Uterus (tissue), 4 donors: ENCODE measurements around the gene ZNF599. TPM values are rescaled to one million over a fixed set of nuclear protein-coding genes. Genes with fewer than 3 reads are reported as not detected.
"Not testable (repeated sequence)": the region's sequence is repeated elsewhere in the genome, so short reads cannot be mapped to it uniquely, and the experiment has no call there.

Source experiments
- DNase-seq, 2 donors: peaks; one replicate each; pipeline ENCODE4 v3.0.0-alpha.2; 2019 to 2020
- H3K27ac ChIP-seq, 2 donors: fragments of 200-600 bp; sonication (generic); 1 replicate in 1 of 2; 2 replicates in 1 of 2; pipeline ENCODE4 v1.5.1; 2016 to 2018
- H3K27me3 ChIP-seq, 2 donors: fragments of 200-600 bp; sonication (generic); one replicate each; pipeline ENCODE4 v1.5.1; 2018 to 2019; ENCODE audit warnings: control low read depth in 1 of 2
- H3K36me3 ChIP-seq, 2 donors: fragments of 200-600 bp; sonication (generic); one replicate each; pipeline ENCODE4 v1.5.1; 2019; ENCODE audit warnings: control low read depth in 1 of 2
- H3K4me1 ChIP-seq, 2 donors: fragments of 200-600 bp; sonication (generic); one replicate each; pipeline ENCODE4 v1.5.1; 2018 to 2019; ENCODE audit warnings: control low read depth in 1 of 2
- H3K4me3 ChIP-seq, 2 donors: fragments of 200-600 bp; sonication (generic); 1 replicate in 1 of 2; 2 replicates in 1 of 2; pipeline ENCODE4 v1.5.1; 2018 to 2019; ENCODE audit warnings: mild to moderate bottlenecking in 1 of 2
- H3K9me3 ChIP-seq, 2 donors: fragments of 200-600 bp; sonication (generic); one replicate each; pipeline ENCODE4 v1.5.1; 2019; ENCODE audit warnings: control low read depth in 1 of 2
- POLR2A ChIP-seq, 2 donors: fragments of 450-650 bp; IDR thresholded peaks; one replicate each; pipeline ENCODE4 v1.6.1; 2016; ENCODE audit warnings: antibody characterized with exemption in 2 of 2, mild to moderate bottlenecking in 1 of 2, moderate library complexity in 1 of 2
- intact Hi-C: fragments of 100-400 bp; cut with DNase I; formaldehyde crosslinking; loops from one replicate; pipeline ENCODE4 v1.15.1; 2023; ENCODE audit warnings: low total_unique reads
- total RNA-seq, 4 donors: library from RNA; depleted of rRNA in 3 of 4; stranded (reverse); fragments of >200 nt in 3 of 4; gene quantifications; one replicate each; pipeline versions ENCODE4 v1.1.0 to v1.2.4, GENCODE V29; 2014 to 2023
- TF ChIP-seq, protein P1 (sequence below), 4 experiments: fragments of 200-600 bp in 2 of 4; fragments of 450-650 bp in 2 of 4; sonication (generic) in 2 of 4; IDR thresholded peaks; one replicate each; pipeline ENCODE4 v1.5.1; 2016 to 2019; ENCODE audit warnings: antibody characterized with exemption in 4 of 4, mild to moderate bottlenecking in 2 of 4, moderate library complexity in 1 of 4
- donor health status: DM: yes; HTN: yes; CAD: no.

The ZNF599 gene
- total RNA-seq, 4 donors from 2014 or later: 1.3 to 15.6 (median 12.1) TPM

DNA sequence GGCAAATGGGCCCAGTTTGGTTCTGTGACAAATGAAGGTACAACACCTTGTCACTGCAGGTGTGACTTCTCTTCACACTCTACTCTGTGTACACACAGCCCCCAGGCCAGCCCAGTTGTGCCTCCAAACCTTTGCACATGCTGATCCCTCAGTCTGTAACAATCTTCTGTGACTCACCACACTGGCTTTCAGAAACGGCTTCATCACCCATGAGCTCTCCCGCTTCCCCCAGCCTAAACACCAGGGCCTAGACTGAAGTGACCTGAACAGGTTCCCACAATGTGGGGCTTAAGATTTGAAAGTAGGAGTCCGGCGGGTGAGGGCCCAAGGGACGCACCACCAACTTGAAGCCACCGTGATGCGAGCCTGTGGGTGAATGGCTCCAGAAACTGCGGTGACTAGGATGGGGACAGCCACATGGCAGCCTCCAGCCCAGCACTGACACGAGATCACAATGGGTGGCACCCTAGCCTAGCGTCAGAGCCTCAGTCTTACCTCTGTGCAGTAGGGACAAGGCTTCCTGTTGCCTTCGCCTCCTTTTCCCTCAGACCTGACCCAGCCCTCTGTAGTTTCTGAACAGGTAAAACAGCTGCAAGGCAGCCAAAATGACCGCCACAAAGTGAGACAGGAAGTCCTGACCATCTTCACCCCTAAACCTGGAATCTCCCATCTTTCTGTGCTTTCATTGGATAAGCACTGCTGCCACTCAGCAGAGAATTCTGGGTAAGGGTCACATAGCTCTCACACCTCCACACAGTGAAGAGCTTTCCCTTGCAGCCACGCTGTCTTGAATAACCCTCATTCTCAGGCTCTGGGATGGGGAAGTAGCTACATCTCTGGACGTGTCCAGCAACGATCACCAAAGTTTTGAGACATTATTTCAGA lies 34.2 kb upstream of the ZNF599 start:
- DNase-seq: no peak
- Histone ChIP-seq H3K9me3 (no peaks in the 10 kb centered on the region), H3K4me3 (no peak overlapping the region), H3K27ac (no peak overlapping the region), H3K36me3 (no peaks in the 10 kb centered on the region), H3K4me1 (no peaks in the 10 kb centered on the region), H3K27me3 (no peaks in the 10 kb centered on the region)
- intact Hi-C loops: no loop called here
- TF ChIP-seq, protein P1, sequence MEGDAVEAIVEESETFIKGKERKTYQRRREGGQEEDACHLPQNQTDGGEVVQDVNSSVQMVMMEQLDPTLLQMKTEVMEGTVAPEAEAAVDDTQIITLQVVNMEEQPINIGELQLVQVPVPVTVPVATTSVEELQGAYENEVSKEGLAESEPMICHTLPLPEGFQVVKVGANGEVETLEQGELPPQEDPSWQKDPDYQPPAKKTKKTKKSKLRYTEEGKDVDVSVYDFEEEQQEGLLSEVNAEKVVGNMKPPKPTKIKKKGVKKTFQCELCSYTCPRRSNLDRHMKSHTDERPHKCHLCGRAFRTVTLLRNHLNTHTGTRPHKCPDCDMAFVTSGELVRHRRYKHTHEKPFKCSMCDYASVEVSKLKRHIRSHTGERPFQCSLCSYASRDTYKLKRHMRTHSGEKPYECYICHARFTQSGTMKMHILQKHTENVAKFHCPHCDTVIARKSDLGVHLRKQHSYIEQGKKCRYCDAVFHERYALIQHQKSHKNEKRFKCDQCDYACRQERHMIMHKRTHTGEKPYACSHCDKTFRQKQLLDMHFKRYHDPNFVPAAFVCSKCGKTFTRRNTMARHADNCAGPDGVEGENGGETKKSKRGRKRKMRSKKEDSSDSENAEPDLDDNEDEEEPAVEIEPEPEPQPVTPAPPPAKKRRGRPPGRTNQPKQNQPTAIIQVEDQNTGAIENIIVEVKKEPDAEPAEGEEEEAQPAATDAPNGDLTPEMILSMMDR (IDR thresholded peaks at IDR 0.05): no peak
- no peak for TF ChIP-seq POLR2A (IDR thresholded peaks at IDR 0.05)

DNA sequence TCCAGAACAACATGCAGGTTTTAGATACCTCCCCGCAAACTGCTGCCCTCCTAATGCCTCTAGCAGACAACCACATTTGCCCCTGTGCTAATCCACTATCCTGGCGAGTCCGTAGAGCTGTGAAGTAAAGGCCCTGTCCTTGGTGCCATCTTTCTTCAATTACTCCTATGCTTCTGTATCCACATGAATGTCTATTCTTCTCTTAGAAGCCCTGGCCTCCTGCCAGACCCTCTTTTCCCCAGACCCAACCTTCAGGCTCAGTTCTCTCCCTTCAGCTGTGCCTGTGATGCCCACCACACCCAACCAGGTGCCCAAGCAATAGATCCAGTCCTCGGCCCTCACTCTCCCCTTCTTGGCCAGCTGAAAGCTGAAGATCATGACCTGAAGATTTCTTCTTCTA lies 31.1 kb upstream of the ZNF599 start:
- Histone ChIP-seq H3K4me1 (no peaks in the 10 kb centered on the region), H3K36me3 (no peaks in the 10 kb centered on the region), H3K4me3 (no peak overlapping the region), H3K27me3 (no peaks in the 10 kb centered on the region), H3K9me3 (no peaks in the 10 kb centered on the region), H3K27ac (no peak overlapping the region)
- DNase-seq: no peak
- intact Hi-C loops: loop anchor here (5.0 kb wide), 1 partner anchor 1397 kb away; no protein-coding TSS in a partner anchor
- no peak for TF ChIP-seq POLR2A (IDR thresholded peaks at IDR 0.05)
- TF ChIP-seq, protein P1 (IDR thresholded peaks at IDR 0.05): no peak

DNA sequence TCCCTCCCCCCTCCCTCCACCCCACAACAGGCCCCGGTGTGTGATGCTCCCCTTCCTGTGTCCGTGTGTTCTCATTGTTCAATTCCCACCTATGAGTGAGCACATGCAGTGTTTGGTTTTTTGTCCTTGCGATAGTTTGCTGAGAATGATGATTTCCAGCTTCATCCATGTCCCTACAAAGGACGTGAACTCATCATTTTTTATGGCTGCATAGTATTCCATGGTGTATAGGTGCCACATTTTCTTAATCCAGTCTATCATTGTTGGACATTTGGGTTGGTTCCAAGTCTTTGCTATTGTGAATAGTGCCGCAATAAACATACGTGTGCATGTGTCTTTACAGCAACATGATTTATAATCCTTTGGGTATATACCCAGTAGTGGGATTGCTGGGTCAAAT lies 23.9 kb upstream of the ZNF599 start:
- H3K27ac ChIP-seq, H3K36me3 ChIP-seq, intact Hi-C loops, H3K4me1 ChIP-seq, H3K9me3 ChIP-seq, DNase-seq, H3K4me3 ChIP-seq, H3K27me3 ChIP-seq: not testable (repeated sequence)

DNA sequence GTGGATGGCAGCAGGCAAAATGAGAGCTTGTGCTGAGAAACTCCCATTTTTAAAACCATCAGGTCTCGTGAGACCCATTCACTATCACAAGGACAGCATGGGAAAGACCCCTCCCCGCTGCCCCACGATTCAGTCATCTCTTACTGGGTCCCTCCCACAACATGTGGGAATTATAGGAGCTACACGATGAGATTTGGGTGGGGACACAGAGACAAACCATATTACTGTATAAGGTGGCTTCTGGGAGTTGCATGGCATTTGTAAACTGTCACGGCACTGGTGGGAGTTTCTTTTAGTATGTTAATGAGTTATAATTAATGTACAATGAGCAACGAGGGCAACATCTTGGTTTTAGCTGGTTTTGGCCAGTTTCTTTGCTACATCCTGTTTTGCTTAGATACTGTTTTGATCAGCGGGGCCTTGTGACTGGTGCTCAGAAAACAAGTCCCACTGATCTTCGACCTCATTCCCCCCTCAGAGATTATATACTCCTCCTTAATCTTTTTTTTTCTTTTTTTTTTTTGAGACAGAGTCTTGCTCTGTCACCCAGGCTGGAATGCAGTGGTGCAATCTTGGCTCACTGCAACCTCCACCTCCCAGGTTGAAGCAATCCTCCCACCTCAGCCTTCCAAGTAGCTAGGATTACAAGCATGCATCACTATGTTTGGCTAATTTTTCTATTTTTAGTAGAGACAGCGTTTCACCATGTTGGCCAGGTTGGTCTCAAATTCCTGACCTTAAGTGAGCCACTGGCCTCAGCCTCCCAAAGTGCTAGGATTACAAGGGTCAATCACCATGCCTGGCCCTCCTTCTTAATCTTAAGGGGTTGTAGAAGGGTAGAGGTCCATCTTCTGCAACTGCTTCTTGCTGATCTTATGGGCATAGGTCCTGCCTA lies 21.3 kb upstream of the ZNF599 start:
- Histone ChIP-seq H3K27me3 (no peaks in the 10 kb centered on the region), H3K4me3 (no peak overlapping the region), H3K9me3 (no peaks in the 10 kb centered on the region), H3K27ac (no peak overlapping the region), H3K4me1 (no peaks in the 10 kb centered on the region), H3K36me3 (no peaks in the 10 kb centered on the region)
- no peak for TF ChIP-seq POLR2A (IDR thresholded peaks at IDR 0.05)
- TF ChIP-seq, protein P1 (IDR thresholded peaks at IDR 0.05): no peak
- intact Hi-C loops: no loop called here
- DNase-seq: no peak

DNA sequence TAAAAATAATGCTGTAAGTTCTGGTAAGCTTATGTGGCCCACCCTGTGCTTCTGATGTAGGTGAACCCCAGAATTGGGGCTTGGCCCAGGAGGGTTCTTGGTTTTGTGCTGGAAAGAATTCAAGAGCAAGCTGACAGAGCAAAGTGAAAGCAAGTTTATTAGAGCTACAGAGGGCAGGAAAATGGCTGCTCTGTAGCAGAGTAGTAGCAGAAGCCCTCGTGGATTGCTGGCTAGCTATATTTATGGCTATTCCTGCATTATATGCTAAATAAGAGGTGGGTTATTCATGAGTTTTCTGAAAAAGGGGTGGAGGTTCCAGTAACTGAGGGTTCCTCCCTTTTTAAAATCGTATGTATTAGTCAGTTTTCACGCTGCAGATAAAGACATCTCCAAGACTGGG lies 20.6 kb upstream of the ZNF599 start:
- no peak for TF ChIP-seq POLR2A (IDR thresholded peaks at IDR 0.05)
- H3K27me3 ChIP-seq: no peaks in the 10 kb centered on the region
- H3K9me3 ChIP-seq: no peaks in the 10 kb centered on the region
- intact Hi-C loops: no loop called here
- H3K36me3 ChIP-seq: no peaks in the 10 kb centered on the region
- H3K4me3 ChIP-seq: no peak overlapping the region
- H3K27ac ChIP-seq: no peak overlapping the region
- no peaks in the 10 kb centered on the region for H3K4me1 ChIP-seq
- no peak for DNase-seq

DNA sequence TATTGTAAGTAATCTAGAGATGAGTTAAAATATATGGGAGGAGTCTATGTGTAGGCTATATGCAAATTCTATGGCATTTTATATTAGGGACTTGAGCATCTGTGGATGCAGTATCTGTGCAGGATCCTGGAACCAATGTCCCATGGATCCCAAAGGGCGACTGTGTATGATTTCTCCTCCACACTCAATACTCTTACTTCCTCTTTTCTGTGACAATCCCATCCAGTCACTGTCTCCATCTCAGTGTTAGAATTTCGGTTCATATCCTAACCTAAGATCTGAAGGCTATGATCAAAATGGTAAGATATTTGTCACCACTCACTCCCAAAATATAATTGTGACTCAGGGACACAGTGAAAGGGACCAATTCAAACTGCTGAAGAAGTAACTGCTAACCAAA lies 15.1 kb upstream of the ZNF599 start:
- TF ChIP-seq, protein P1 (IDR thresholded peaks at IDR 0.05): no peak
- no peak for TF ChIP-seq POLR2A (IDR thresholded peaks at IDR 0.05)
- Histone ChIP-seq H3K27me3 (no peaks in the 10 kb centered on the region), H3K9me3 (no peaks in the 10 kb centered on the region), H3K27ac (no peak overlapping the region), H3K4me1 (no peaks in the 10 kb centered on the region), H3K36me3 (no peaks in the 10 kb centered on the region), H3K4me3 (no peak overlapping the region)
- DNase-seq: no peak
- intact Hi-C loops: no loop called here
